Fibroblast of lung (primary cell): ENCODE measurements around the gene METAP1D. TPM values are rescaled to one million over a fixed set of nuclear protein-coding genes. Genes with fewer than 3 reads are reported as not detected.

ENCODE experiments used
- DNase-seq, 2 donors: peaks; one replicate each; pipeline versions ENCODE4 v3.0.0 to v3.0.0-alpha.2; 2010; ENCODE audit warnings: low read depth in 2 of 2
- H2AFZ ChIP-seq: 2 replicates; pipeline ENCODE4 v1.5.1; 2012; ENCODE audit warnings: low read length, control low read depth, inconsistent platforms
- H3K27ac ChIP-seq: 2 replicates; pipeline ENCODE4 v1.5.1; 2011; ENCODE audit warnings: low read length, control low read depth; ENCODE audit not compliant: insufficient read depth
- H3K27me3 ChIP-seq: 2 replicates; pipeline ENCODE4 v1.5.1; 2011; ENCODE audit warnings: mild to moderate bottlenecking, low read length; ENCODE audit not compliant: control insufficient read depth, insufficient read depth
- H3K36me3 ChIP-seq: 2 replicates; pipeline ENCODE4 v1.5.1; 2011; ENCODE audit warnings: low read length; ENCODE audit not compliant: control insufficient read depth, insufficient read depth
- H3K4me1 ChIP-seq: 2 replicates; pipeline ENCODE4 v1.5.1; 2011; ENCODE audit warnings: low read length; ENCODE audit not compliant: control insufficient read depth, insufficient read depth; ENCODE audit errors: extremely low read depth
- H3K4me2 ChIP-seq: 2 replicates; pipeline ENCODE4 v1.5.1; 2011; ENCODE audit warnings: low read length, control low read depth; ENCODE audit not compliant: insufficient read depth; ENCODE audit errors: extremely low read depth
- H3K4me3 ChIP-seq, 4 experiments: fragments of 200-600 bp in 1 of 4; sonication (generic) in 1 of 4; replicated peaks in 1 of 4; 2 replicates each; pipeline ENCODE4 v1.5.1; 2011 to 2016; ENCODE audit warnings: low read length in 4 of 4, low read depth in 3 of 4, mild to moderate bottlenecking in 3 of 4, control low read depth in 2 of 4, inconsistent platforms in 1 of 4, mixed read lengths in 1 of 4; ENCODE audit not compliant: insufficient read depth in 1 of 4; ENCODE audit errors: control extremely low read depth in 1 of 4
- H3K79me2 ChIP-seq: 2 replicates; pipeline ENCODE4 v1.5.1; 2012; ENCODE audit warnings: mild to moderate bottlenecking, low read length, inconsistent platforms; ENCODE audit not compliant: control insufficient read depth, insufficient read depth
- H3K9ac ChIP-seq: 2 replicates; pipeline ENCODE4 v1.5.1; 2011; ENCODE audit warnings: mild to moderate bottlenecking, low read length, control low read depth; ENCODE audit not compliant: insufficient read depth
- H3K9me3 ChIP-seq: 2 replicates; pipeline ENCODE4 v1.5.1; 2012; ENCODE audit warnings: low read depth, low read length; ENCODE audit not compliant: control insufficient read depth, insufficient read depth
- H4K20me1 ChIP-seq: 2 replicates; pipeline ENCODE4 v1.5.1; 2011; ENCODE audit warnings: low read length; ENCODE audit not compliant: control insufficient read depth, insufficient read depth; ENCODE audit errors: extremely low read depth
- CTCF ChIP-seq, 2 donors: IDR thresholded peaks in 1 of 2; conservative IDR thresholded peaks in 1 of 2; 1 replicate in 1 of 2; 2 replicates in 1 of 2; pipeline ENCODE4 v1.5.1; 2011 to 2012; ENCODE audit warnings: low read length in 2 of 2, control low read depth in 1 of 2, inconsistent platforms in 1 of 2, low read depth in 1 of 2, mild to moderate bottlenecking in 1 of 2
- EZH2 ChIP-seq: IDR thresholded peaks from 2 replicates; pipeline ENCODE4 v1.5.1; 2012; ENCODE audit warnings: low read length, control low read depth, mild to moderate bottlenecking; ENCODE audit errors: missing control alignments
- polyA plus RNA-seq, 2 donors: library from polyadenylated mRNA; depleted of rRNA in 1 of 2; stranded (reverse) in 1 of 2; unstranded in 1 of 2; fragments of >200 nt; gene quantifications; 2 replicates each; pipeline ENCODE4 v1.2.1, GENCODE V29; 2011 to 2012; ENCODE audit warnings: missing spikeins in 1 of 2
- total RNA-seq: library from RNA; depleted of rRNA; stranded (reverse); fragments of >200 nt; gene quantifications from 2 replicates; pipeline ENCODE4 v1.2.1, GENCODE V29; 2014

The METAP1D gene
- total and polyA plus RNA-seq, 2 donors (not counting 1 experiment from before 2014, with no cell fraction given) = 6.7 to 6.8 TPM

DNA sequence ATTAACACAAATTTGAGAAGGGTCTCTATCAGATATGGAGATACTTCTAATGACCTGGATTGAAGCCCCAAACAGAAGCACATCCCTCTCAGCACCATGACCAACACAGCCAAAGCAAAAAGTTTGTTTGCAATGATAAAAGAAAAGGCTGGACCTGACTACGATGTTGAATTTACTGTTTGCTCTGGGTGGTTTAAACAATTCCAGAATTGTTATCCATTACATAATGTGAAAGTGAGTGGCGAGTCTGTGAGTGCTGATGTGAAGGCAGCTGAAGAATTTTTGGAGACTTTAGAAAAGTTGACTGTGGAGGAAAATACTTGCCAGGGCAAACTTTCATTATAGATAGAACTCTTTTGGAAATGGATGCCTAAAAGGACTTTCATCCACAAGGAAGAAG, 120.4 kb downstream of the METAP1D start:
- Histone ChIP-seq H3K9ac (no peak overlapping the region), H3K27ac (no peak overlapping the region)
- no peak for DNase-seq

GRCh38 chr2:172128484-172128883, 128.7 kb downstream of the METAP1D start:
- H4K20me1 ChIP-seq = no peaks in the 10 kb centered on the region
- H3K4me2 ChIP-seq = no peak overlapping the region
- no peak for DNase-seq
- H3K4me3 ChIP-seq = no peak overlapping the region
- no peak overlapping the region for H2AFZ ChIP-seq
- no peaks in the 10 kb centered on the region for H3K9me3 ChIP-seq
- H3K79me2 ChIP-seq = no peaks in the 10 kb centered on the region
- no peak overlapping the region for H3K9ac ChIP-seq
- no peaks in the 10 kb centered on the region for H3K4me1 ChIP-seq
- H3K27ac ChIP-seq = no peak overlapping the region
- H3K27me3 ChIP-seq = peaks cover 3% of the 10 kb centered on the region
- no peak for TF ChIP-seq CTCF (conservative IDR thresholded peaks at IDR 0.05 in 1 of 2, IDR thresholded peaks at IDR 0.05 in 1 of 2; ENCODE audit: low read depth in 1 of 2, low read length in 2 of 2)
- no peak for TF ChIP-seq EZH2
- H3K36me3 ChIP-seq = no peaks in the 10 kb centered on the region

More for the DNA sequence above, 120.4 kb downstream of the METAP1D start:
- Histone ChIP-seq H3K27me3 (no peaks in the 10 kb centered on the region), H3K36me3 (no peaks in the 10 kb centered on the region), H3K4me1 (peaks cover 4% of the 10 kb centered on the region), H3K79me2 (no peaks in the 10 kb centered on the region), H3K4me2 (no peak overlapping the region), H3K9me3 (no peaks in the 10 kb centered on the region), H4K20me1 (no peaks in the 10 kb centered on the region), H3K4me3 (no peak overlapping the region), H2AFZ (no peak overlapping the region)
- TF ChIP-seq CTCF (conservative IDR thresholded peaks at IDR 0.05 in 1 of 2, IDR thresholded peaks at IDR 0.05 in 1 of 2; ENCODE audit: low read depth in 1 of 2, low read length in 2 of 2) (no peak), EZH2 (no peak)

DNA sequence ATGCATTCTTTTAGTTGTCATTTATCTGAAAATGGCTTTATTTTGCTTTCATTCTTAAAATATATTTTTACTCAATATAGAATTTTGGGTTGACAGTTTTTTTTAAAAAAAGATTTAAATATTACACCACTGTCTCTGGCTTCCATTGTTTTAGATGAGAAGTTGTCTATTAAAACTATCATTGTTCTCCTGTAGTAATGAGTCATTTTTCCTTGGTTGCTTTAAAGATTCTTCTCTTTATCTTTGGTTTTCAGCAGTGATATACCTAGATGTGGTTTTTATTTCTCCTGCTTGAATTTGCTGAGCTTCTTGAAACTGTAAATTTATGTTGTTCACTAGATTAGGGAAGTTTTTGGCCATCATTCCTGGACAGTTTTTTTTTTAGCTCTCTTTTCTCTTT, 129.7 kb downstream of the METAP1D start:
- Histone ChIP-seq H3K4me1 (no peaks in the 10 kb centered on the region), H3K27me3 (peaks cover 3% of the 10 kb centered on the region), H2AFZ (no peak overlapping the region), H3K27ac (no peak overlapping the region), H3K9me3 (no peaks in the 10 kb centered on the region), H3K9ac (no peak overlapping the region), H3K4me3 (no peak overlapping the region), H4K20me1 (no peaks in the 10 kb centered on the region), H3K4me2 (no peak overlapping the region), H3K36me3 (no peaks in the 10 kb centered on the region), H3K79me2 (no peaks in the 10 kb centered on the region)
- no peak for DNase-seq
- TF ChIP-seq EZH2 (no peak), CTCF (conservative IDR thresholded peaks at IDR 0.05 in 1 of 2, IDR thresholded peaks at IDR 0.05 in 1 of 2; ENCODE audit: low read depth in 1 of 2, low read length in 2 of 2) (no peak)

Other genes with a start within 250 kb of the METAP1D start
- 16.9 and 21.5 TPM in 2 replicates for gene SLC25A12, start 105.7 kb upstream of the METAP1D start, total RNA-seq
- 25.9 and 26.7 TPM in 2 replicates for gene SLC25A12, start 105.7 kb upstream of the METAP1D start, polyA plus RNA-seq
- 23.0 and 25.9 TPM in 2 replicates for gene HAT1, start 77.5 kb upstream of the METAP1D start, total RNA-seq
- 57.7 and 84.9 TPM in 2 replicates for gene HAT1, start 77.5 kb upstream of the METAP1D start, polyA plus RNA-seq
- not detected in 2 replicates for gene DLX1, start 85.6 kb downstream of the METAP1D start, total RNA-seq
- gene DLX1, start 85.6 kb downstream of the METAP1D start, polyA plus RNA-seq = 0.09 and 0.43 TPM in 2 replicates
- gene DLX2, start 102.9 kb downstream of the METAP1D start, total RNA-seq = not detected in 2 replicates
- not detected in 2 replicates for gene DLX2, start 102.9 kb downstream of the METAP1D start, polyA plus RNA-seq